ENCODE measurements around the gene SCN4A.

The SCN4A gene

GRCh38 chr17:63998050-63998720 lies 25.5 kb upstream of the SCN4A start, which contains the start of gene PRR29:
PRR29 (plus strand) TSS chr17:63998351; CDS start chr17:63998365, 14 bp downstream.
- Histone ChIP-seq H4K20me1 (ENCODE audit: insufficient read depth, low read length) (no peaks in the 10 kb centered on the region), H2AFZ (ENCODE audit: low read depth, low read length) (peak within 1 kb of the TSS; percentile 85), H3K9ac (ENCODE audit: low read depth, low read length) (peak within 1 kb of the TSS; percentile 55), H3K9me3 (ENCODE audit: insufficient read depth, low read length, severe bottlenecking) (no peaks in the 10 kb centered on the region), H3K4me1 (ENCODE audit: insufficient read depth, low read length) (peaks cover 22% of the 10 kb centered on the region), H3K27me3 (ENCODE audit: insufficient read depth, low read length, poor library complexity) (no peaks in the 10 kb centered on the region), H3K36me3 (ENCODE audit: insufficient read depth, low read length) (peaks cover 10% of the 10 kb centered on the region), H3K4me3 (ENCODE audit: low read depth in 1 of 2, low read length in 2 of 2) (peak within 1 kb of the TSS; percentile 10 to 64; a peak in 3 of 4 replicates), H3K4me2 (ENCODE audit: insufficient read depth, low read length) (peak within 1 kb of the TSS; percentile 92), H3K79me2 (ENCODE audit: insufficient read depth, low read length) (no peaks in the 10 kb centered on the region), H3K27ac (ENCODE audit: low read length) (no peak within 1 kb of the TSS)
- TF ChIP-seq CTCF (IDR thresholded peaks at IDR 0.05; ENCODE audit: borderline replicate concordance, extremely low read depth, low read length, poor library complexity, severe bottlenecking): no peak
- peak; percentile 96 for ATAC-seq (ENCODE audit: insufficient read depth, low read depth)
- peak; percentile 86 for DNase-seq

GRCh38 chr17:63997341-63998048 lies 24.8 kb upstream of the SCN4A start:
- Histone ChIP-seq H4K20me1 (ENCODE audit: insufficient read depth, low read length) (no peaks in the 10 kb centered on the region), H3K9me3 (ENCODE audit: insufficient read depth, low read length, severe bottlenecking) (no peaks in the 10 kb centered on the region), H3K36me3 (ENCODE audit: insufficient read depth, low read length) (peaks cover 4% of the 10 kb centered on the region), H3K4me1 (ENCODE audit: insufficient read depth, low read length) (peaks cover 22% of the 10 kb centered on the region), H3K27me3 (ENCODE audit: insufficient read depth, low read length, poor library complexity) (peaks cover 1% of the 10 kb centered on the region), H3K4me2 (ENCODE audit: insufficient read depth, low read length) (peak overlapping the region; percentile 92), H3K4me3 (ENCODE audit: low read depth in 1 of 2, low read length in 2 of 2) (peak overlapping the region in 1 of 2 experiments; percentile 64; a peak in 2 of 4 replicates), H2AFZ (ENCODE audit: low read depth, low read length) (no peak overlapping the region), H3K79me2 (ENCODE audit: insufficient read depth, low read length) (no peaks in the 10 kb centered on the region), H3K9ac (ENCODE audit: low read depth, low read length) (no peak overlapping the region; the same call in 1 of the 2 replicates), H3K27ac (ENCODE audit: low read length) (no peak overlapping the region)
- ATAC-seq (ENCODE audit: insufficient read depth, low read depth) (no peak), DNase-seq (no peak)
- TF ChIP-seq CTCF (IDR thresholded peaks at IDR 0.05; ENCODE audit: borderline replicate concordance, extremely low read depth, low read length, poor library complexity, severe bottlenecking) (no peak), EZH2 (IDR thresholded peaks at IDR 0.05; ENCODE audit: borderline replicate concordance, low read depth, low read length, severe bottlenecking) (no peak)

- peaks cover 22% of the 10 kb centered on the region for H3K4me1 ChIP-seq (ENCODE audit: insufficient read depth, low read length)
- DNase-seq: no peak
- no peak overlapping the region for H3K4me2 ChIP-seq (ENCODE audit: insufficient read depth, low read length)
- H2AFZ ChIP-seq (ENCODE audit: low read depth, low read length): no peak overlapping the region
- no peaks in the 10 kb centered on the region for H3K9me3 ChIP-seq (ENCODE audit: insufficient read depth, low read length, severe bottlenecking)
- no peaks in the 10 kb centered on the region for H4K20me1 ChIP-seq (ENCODE audit: insufficient read depth, low read length)
- H3K79me2 ChIP-seq (ENCODE audit: insufficient read depth, low read length): no peaks in the 10 kb centered on the region
- no peak overlapping the region for H3K4me3 ChIP-seq (ENCODE audit: low read depth in 1 of 2, low read length in 2 of 2)
- H3K36me3 ChIP-seq (ENCODE audit: insufficient read depth, low read length): no peaks in the 10 kb centered on the region
- no peak for TF ChIP-seq CTCF (IDR thresholded peaks at IDR 0.05; ENCODE audit: borderline replicate concordance, extremely low read depth, low read length, poor library complexity, severe bottlenecking)
- TF ChIP-seq EZH2 (IDR thresholded peaks at IDR 0.05; ENCODE audit: borderline replicate concordance, low read depth, low read length, severe bottlenecking): no peak
- H3K27ac ChIP-seq (ENCODE audit: low read length): no peak overlapping the region
- H3K9ac ChIP-seq (ENCODE audit: low read depth, low read length): no peak overlapping the region
- ATAC-seq (ENCODE audit: insufficient read depth, low read depth): no peak
- H3K27me3 ChIP-seq (ENCODE audit: insufficient read depth, low read length, poor library complexity): peaks cover 3% of the 10 kb centered on the region
These were observed 23.9 kb upstream of the SCN4A start for GRCh38 chr17:63996430-63997182.

Measured in DND-41 (cell line).